HEK293T (cell line): ENCODE data around the gene CDH18.

Experiments used
- ARNT ChIP-seq: fragments of 450-650 bp; IDR thresholded peaks from 2 replicates; pipeline ENCODE4 v1.6.1; 2017; ENCODE audit warnings: mild to moderate bottlenecking
- BHLHE40 ChIP-seq: fragments of 450-650 bp; IDR thresholded peaks from 2 replicates; pipeline ENCODE4 v1.6.1; 2016; ENCODE audit warnings: mild to moderate bottlenecking, moderate library complexity, borderline replicate concordance
- CTBP1 ChIP-seq: fragments of 450-650 bp; IDR thresholded peaks from 2 replicates; pipeline ENCODE4 v1.6.1; 2016; ENCODE audit warnings: borderline replicate concordance
- FOXA1 ChIP-seq: fragments of 450-650 bp; IDR thresholded peaks from 2 replicates; pipeline ENCODE4 v1.6.1; 2016; ENCODE audit warnings: mild to moderate bottlenecking
- FOXK2 ChIP-seq: fragments of 450-650 bp; IDR thresholded peaks from 2 replicates; pipeline ENCODE4 v1.6.1; 2016; ENCODE audit warnings: mild to moderate bottlenecking
- FOXM1 ChIP-seq: fragments of 450-650 bp; IDR thresholded peaks from 2 replicates; pipeline ENCODE4 v1.6.1; 2017; ENCODE audit warnings: mild to moderate bottlenecking, borderline replicate concordance
- HDGF ChIP-seq: fragments of 450-650 bp; IDR thresholded peaks from 2 replicates; pipeline ENCODE4 v1.6.1; 2017; ENCODE audit warnings: antibody characterized with exemption, borderline replicate concordance
- NFRKB ChIP-seq: fragments of 450-650 bp; IDR thresholded peaks from 2 replicates; pipeline ENCODE4 v1.6.1; 2016; ENCODE audit warnings: mild to moderate bottlenecking, moderate library complexity
- PKNOX1 ChIP-seq: fragments of 450-650 bp; IDR thresholded peaks from 2 replicates; pipeline ENCODE4 v1.6.1; 2016
- SP1 ChIP-seq: fragments of 450-650 bp; IDR thresholded peaks from 2 replicates; pipeline ENCODE4 v1.6.1; 2017
- SUZ12 ChIP-seq: fragments of 450-650 bp; IDR thresholded peaks from 2 replicates; pipeline ENCODE4 v1.6.1; 2016; ENCODE audit warnings: mild to moderate bottlenecking
- TARDBP ChIP-seq: fragments of 450-650 bp; IDR thresholded peaks from 2 replicates; pipeline ENCODE4 v1.6.1; 2016
- ZNF384 ChIP-seq: fragments of 450-650 bp; IDR thresholded peaks from 2 replicates; pipeline ENCODE4 v1.6.1; 2016

DNA sequence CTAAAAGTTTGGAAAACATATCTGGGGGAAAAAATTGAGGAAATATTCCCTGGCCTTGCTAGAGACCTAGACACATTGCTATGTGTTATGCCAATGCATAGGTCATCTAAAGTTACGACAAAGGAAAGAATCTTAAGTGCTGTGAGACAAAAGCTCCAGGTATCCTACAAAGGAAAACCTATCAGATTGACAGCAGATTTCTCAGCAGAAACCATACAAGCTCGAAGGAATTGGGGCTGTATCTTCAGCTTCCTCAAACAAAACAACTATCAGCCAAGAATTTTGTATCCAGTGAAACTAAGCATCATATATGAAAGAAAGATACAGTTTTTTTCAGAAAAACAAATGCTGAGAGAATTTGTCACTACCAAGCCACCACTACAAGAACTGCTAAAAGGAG lies 234.4 kb downstream of the CDH18 start:
- no peak for TF ChIP-seq SUZ12
- no peak for TF ChIP-seq NFRKB
- no peak for TF ChIP-seq SP1
- TF ChIP-seq HDGF: no peak
- no peak for TF ChIP-seq FOXK2
- no peak for TF ChIP-seq FOXA1
- no peak for TF ChIP-seq TARDBP
- TF ChIP-seq PKNOX1: no peak
- no peak for TF ChIP-seq BHLHE40
- TF ChIP-seq CTBP1: no peak
- no peak for TF ChIP-seq ZNF384
- TF ChIP-seq FOXM1: no peak
- TF ChIP-seq ARNT: no peak
